GM18511 (cell line): ENCODE results near the gene VPS33A.
"Not testable (repeated sequence)": the region's sequence is repeated elsewhere in the genome, so short reads cannot be mapped to it uniquely, and the experiment has no call there.

Experiments used
- ATAC-seq: cut with Tn5 transposase; IDR thresholded peaks from one replicate; pipeline ENCODE4 v1.9.1; 2021; ENCODE audit warnings: mild to moderate bottlenecking, moderate library complexity; ENCODE audit not compliant: unreplicated experiment

Gene VPS33A

GRCh38 chr12:122258462-122258861, 7.8 kb downstream of the VPS33A start:
- ATAC-seq, result not testable (repeated sequence)

- ATAC-seq, result no peak
Observed at GRCh38 chr12:122250536-122250935, 15.8 kb downstream of the VPS33A start.

GRCh38 chr12:122250047-122250446, 16.2 kb downstream of the VPS33A start:
- ATAC-seq, result no peak

- ATAC-seq, result no peak
Observed at GRCh38 chr12:122245553-122245952, 20.7 kb downstream of the VPS33A start.

- no peak for ATAC-seq
Observed at GRCh38 chr12:122244565-122245371, 21.5 kb downstream of the VPS33A start.

GRCh38 chr12:122243965-122244364, 22.3 kb downstream of the VPS33A start:
- ATAC-seq, result no peak

GRCh38 chr12:122238861-122239260, 27.4 kb downstream of the VPS33A start:
- no peak for ATAC-seq

GRCh38 chr12:122235741-122236140, 30.6 kb downstream of the VPS33A start:
- ATAC-seq, result no peak

- no peak for ATAC-seq
Observed at GRCh38 chr12:122232691-122233090, 33.6 kb downstream of the VPS33A start.

- no peak for ATAC-seq
Observed at GRCh38 chr12:122230798-122231197, 35.5 kb downstream of the VPS33A start.

GRCh38 chr12:122228092-122228491, 38.2 kb downstream of the VPS33A start:
- ATAC-seq, result no peak

- ATAC-seq, result no peak
Observed at GRCh38 chr12:122227341-122227740, 39.0 kb downstream of the VPS33A start.

GRCh38 chr12:122226366-122227125, 39.7 kb downstream of the VPS33A start:
- no peak for ATAC-seq

- peak; percentile 89 for ATAC-seq
Observed at GRCh38 chr12:122225683-122226365, 40.5 kb downstream of the VPS33A start, which contains the start of gene DIABLO. DIABLO (minus strand) TSS chr12:122226052; CDS start chr12:122226014, 38 bp downstream.

- no peak for ATAC-seq
Observed at GRCh38 chr12:122216445-122216844, 49.8 kb downstream of the VPS33A start.

- ATAC-seq, result no peak
Observed at GRCh38 chr12:122215771-122216170, 50.5 kb downstream of the VPS33A start.

- ATAC-seq, result no peak
Observed at GRCh38 chr12:122208073-122208820, 58.0 kb downstream of the VPS33A start.

- ATAC-seq, result no peak
Observed at GRCh38 chr12:122207391-122207790, 58.9 kb downstream of the VPS33A start.

GRCh38 chr12:122206976-122207375, 59.3 kb downstream of the VPS33A start:
- ATAC-seq, result no peak

- no peak for ATAC-seq
Observed at GRCh38 chr12:122206111-122206881, 60.0 kb downstream of the VPS33A start.
